Adipose tissue (tissue), 3 donors: ENCODE results near the gene THSD4. TPM values are rescaled to one million over a fixed set of nuclear protein-coding genes. Genes with fewer than 3 reads are reported as not detected.
"Not testable (repeated sequence)": the region's sequence is repeated elsewhere in the genome, so short reads cannot be mapped to it uniquely, and the experiment has no call there.

ENCODE experiments used
- H3K27ac ChIP-seq: one replicate; pipeline ENCODE4 v1.5.1; 2013; ENCODE audit warnings: low read depth, low read length
- WGBS, 3 donors: extraction: QIAGEN DNeasy Blood & Tissue Kit; methylation state at CpG; one replicate each; pipeline ENCODE4 v1.1.7; 2013; 5-methylcytosine and 5-hydroxymethylcytosine counted together
- polyA plus RNA-seq, 3 donors: library from polyadenylated mRNA; stranded (reverse); fragments of 200-250 nt; gene quantifications; one replicate each; pipeline ENCODE4 v1.2.3, GENCODE V29; 2013
- donor health status: healthy with polysubstance abuse.
- donor health status: Bipolar disorder and iron deficiency.
- donor health status: healthy.

Gene THSD4
- polyA plus RNA-seq, 3 donors, result 1.6 to 3.1 (median 2.4) TPM

- H3K27ac ChIP-seq, result no peak overlapping the region
- WGBS, 3 donors, result 79 to 88% (median 86%) methylated on average over 7 of the region's 7 CpGs
Observed at GRCh38 chr15:71359246-71359645, 244.0 kb downstream of the THSD4 start.

GRCh38 chr15:71362556-71362955 lies 247.3 kb downstream of the THSD4 start:
- WGBS, 3 donors, result 88 to 94% (median 89%) methylated on average over 8 of the region's 8 CpGs

GRCh38 chr15:71362987-71363968 lies 248.0 kb downstream of the THSD4 start:
- WGBS, 3 donors, result 86 to 93% (median 89%) methylated on average over 11 of the region's 11 CpGs
- H3K27ac ChIP-seq, result no peak overlapping the region

More at GRCh38 chr15:71362556-71362955, 247.3 kb downstream of the THSD4 start:
- H3K27ac ChIP-seq, result no peak overlapping the region

GRCh38 chr15:71364117-71364584 lies 248.9 kb downstream of the THSD4 start:
- no peak overlapping the region for H3K27ac ChIP-seq
- 74 to 91% (median 91%) methylated on average over 5 of the region's 5 CpGs for WGBS, 3 donors

GRCh38 chr15:71366522-71366921 lies 251.3 kb downstream of the THSD4 start:
- WGBS, 3 donors, result 88 to 91% (median 88%) methylated on average over 4 of the region's 4 CpGs
- H3K27ac ChIP-seq, result no peak overlapping the region

- WGBS, 3 donors, result 41 to 67% (median 59%) methylated on average over 3 of the region's 3 CpGs
- no peak overlapping the region for H3K27ac ChIP-seq
Observed at GRCh38 chr15:71366926-71367325, 251.7 kb downstream of the THSD4 start.

GRCh38 chr15:71367737-71368136 lies 252.5 kb downstream of the THSD4 start:
- H3K27ac ChIP-seq, result not testable (repeated sequence)
- no CpG with 5 or more reads among the region's 1 CpG for WGBS, 3 donors

GRCh38 chr15:71372769-71373168 lies 257.5 kb downstream of the THSD4 start:
- WGBS, 3 donors, result 40 to 55% (median 50%) methylated on average over 7 of the region's 7 CpGs
- not testable (repeated sequence) for H3K27ac ChIP-seq

- H3K27ac ChIP-seq, result no peak overlapping the region
- 71 to 91% (median 80%) methylated on average over 1 of the region's 1 CpG for WGBS, 3 donors
Observed at GRCh38 chr15:71373917-71374316, 258.6 kb downstream of the THSD4 start.

- no peak overlapping the region for H3K27ac ChIP-seq
- WGBS, 3 donors, result 56 to 64% (median 57%) methylated on average over 6 of the region's 6 CpGs
Observed at GRCh38 chr15:71374607-71375352, 259.5 kb downstream of the THSD4 start.

- 76 to 95% (median 94%) methylated on average over 3 of the region's 3 CpGs for WGBS, 3 donors
- no peak overlapping the region for H3K27ac ChIP-seq
Observed at GRCh38 chr15:71375934-71376333, 260.7 kb downstream of the THSD4 start.

GRCh38 chr15:71379893-71380292 lies 264.6 kb downstream of the THSD4 start:
- H3K27ac ChIP-seq, result no peak overlapping the region
- 72 to 92% (median 89%) methylated on average over 2 of the region's 2 CpGs for WGBS, 3 donors

- WGBS, 3 donors, result 37 to 58% (median 56%) methylated on average over 2 of the region's 2 CpGs
- no peak overlapping the region for H3K27ac ChIP-seq
Observed at GRCh38 chr15:71380345-71380744, 265.1 kb downstream of the THSD4 start.

GRCh38 chr15:71384501-71384900 lies 269.2 kb downstream of the THSD4 start:
- no peak overlapping the region for H3K27ac ChIP-seq
- WGBS, 3 donors, result 89 to 95% (median 93%) methylated on average over 3 of the region's 3 CpGs

GRCh38 chr15:71385026-71385425 lies 269.8 kb downstream of the THSD4 start:
- no peak overlapping the region for H3K27ac ChIP-seq
- WGBS, 3 donors, result 27 to 41% (median 38%) methylated on average over 4 of the region's 4 CpGs

- WGBS, 3 donors, result 28 to 53% (median 46%) methylated on average over 4 of the region's 5 CpGs
- no peak overlapping the region for H3K27ac ChIP-seq
Observed at GRCh38 chr15:71385457-71385856, 270.2 kb downstream of the THSD4 start.

- WGBS, 3 donors, result 60 to 74% (median 69%) methylated on average over 2 of the region's 2 CpGs
- H3K27ac ChIP-seq, result no peak overlapping the region
Observed at GRCh38 chr15:71386005-71386404, 270.7 kb downstream of the THSD4 start.

- H3K27ac ChIP-seq, result no peak overlapping the region
- 30 to 44% (median 32%) methylated on average over 10 of the region's 10 CpGs for WGBS, 3 donors
Observed at GRCh38 chr15:71386448-71387236, 271.4 kb downstream of the THSD4 start.
